GM12891 (cell line): ENCODE results near the gene TSR3.
A peak's percentile ranks its signal among the peaks of the same experiment; 100 is the strongest.

Experiments
- PAX5 ChIP-seq: IDR thresholded peaks from 2 replicates; pipeline ENCODE4 v1.6.1; 2011; ENCODE audit warnings: low read length, moderate library complexity, mild to moderate bottlenecking; ENCODE audit not compliant: insufficient read depth, severe bottlenecking
- POLR2A ChIP-seq: IDR thresholded peaks from 2 replicates; pipeline ENCODE4 v1.6.1; 2011; ENCODE audit warnings: low read depth, low read length, control low read depth
- POLR2AphosphoS5 ChIP-seq: IDR thresholded peaks from 2 replicates; pipeline ENCODE4 v1.6.1; 2011; ENCODE audit warnings: low read depth, low read length, control low read depth
- POU2F2 ChIP-seq: IDR thresholded peaks from 2 replicates; pipeline ENCODE4 v1.6.1; 2011; ENCODE audit warnings: low read depth, mild to moderate bottlenecking, control low read depth, low read length, moderate library complexity
- SPI1 ChIP-seq: IDR thresholded peaks from 2 replicates; pipeline ENCODE4 v1.6.1; 2011; ENCODE audit warnings: low read depth, low read length, control low read depth
- TAF1 ChIP-seq: IDR thresholded peaks from 2 replicates; pipeline ENCODE4 v1.6.1; 2011; ENCODE audit warnings: low read depth, low read length, control low read depth

DNA sequence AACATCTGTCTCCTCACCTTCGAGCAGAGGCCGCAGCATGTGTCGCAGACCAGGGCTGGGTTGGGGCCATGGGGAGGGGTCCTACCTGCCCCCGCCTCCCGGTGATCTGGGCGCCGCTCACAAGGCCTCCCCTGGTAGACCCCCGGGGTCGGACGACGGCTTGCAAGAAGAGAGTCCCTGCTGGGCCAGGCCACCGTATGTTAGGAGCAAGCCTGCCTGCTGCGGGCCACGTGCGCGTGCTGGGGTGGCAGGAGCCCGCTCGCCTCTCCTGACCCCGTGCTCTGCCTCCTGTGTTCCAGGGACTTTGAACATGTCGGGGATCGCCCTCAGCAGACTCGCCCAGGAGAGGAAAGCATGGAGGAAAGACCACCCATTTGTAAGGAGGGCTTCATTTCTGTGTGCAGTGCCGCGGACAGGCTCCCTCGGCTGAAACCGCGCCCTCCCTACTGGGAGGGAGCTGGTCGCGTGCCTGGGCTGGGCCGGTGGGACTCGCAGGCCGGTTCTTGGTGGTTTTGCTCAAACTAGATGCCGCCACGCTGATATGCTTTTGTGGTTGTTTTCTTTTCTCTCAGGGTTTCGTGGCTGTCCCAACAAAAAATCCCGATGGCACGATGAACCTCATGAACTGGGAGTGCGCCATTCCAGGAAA, 37.8 kb downstream of the TSR3 start:
- TF ChIP-seq POLR2A (0 out of 2 replicates have a peak, but pooled peaks have one; percentile 18), TAF1 (no peak), POLR2AphosphoS5 (no peak), SPI1 (no peak), POU2F2 (no peak), PAX5 (no peak)
